ENCODE measurements around the gene GABARAP.

The GABARAP gene

GRCh38 chr17:7258731-7259554 is 16.7 kb upstream of the GABARAP start:
- H3K56ac ChIP-seq (ENCODE audit: low read length): no peak overlapping the region
- no peak overlapping the region for H2BK120ac ChIP-seq (ENCODE audit: low read depth, low read length)
- H3K18ac ChIP-seq (ENCODE audit: low read length): no peak overlapping the region
- H3K79me2 ChIP-seq (ENCODE audit: control insufficient read depth, insufficient read depth, low read length): peaks cover 25% of the 10 kb centered on the region
- H3K27ac ChIP-seq (ENCODE audit: low read depth, low read length): no peak overlapping the region
- H4K8ac ChIP-seq (ENCODE audit: low read depth, low read length): no peak overlapping the region
- H3K4me2 ChIP-seq (ENCODE audit: low read length): no peak overlapping the region
- H3K4me1 ChIP-seq (ENCODE audit: control insufficient read depth, low read depth, low read length): peaks cover 5% of the 10 kb centered on the region
- peaks cover 11% of the 10 kb centered on the region for H3K79me1 ChIP-seq (ENCODE audit: low read length)
- no peak overlapping the region for H3K4ac ChIP-seq (ENCODE audit: low read depth, low read length)
- no peak overlapping the region for H2BK5ac ChIP-seq (ENCODE audit: low read length)
- H4K5ac ChIP-seq (ENCODE audit: low read length): no peak overlapping the region
- H2AK5ac ChIP-seq (ENCODE audit: low read length): no peak overlapping the region
- no CpG with 5 or more reads among the region's 7 CpGs for WGBS (ENCODE audit: extremely low coverage, insufficient coverage, low lambda C conversion rate)
- H2BK15ac ChIP-seq (replicated peaks; ENCODE audit: low read depth): no peak overlapping the region
- no peaks in the 10 kb centered on the region for H3K27me3 ChIP-seq (ENCODE audit: insufficient read depth, low read length, poor library complexity)
- DNase-seq: no peak
- H3K36me3 ChIP-seq (ENCODE audit: control insufficient read depth, insufficient read depth, low read length): peaks cover 4% of the 10 kb centered on the region
- H3K4me3 ChIP-seq (ENCODE audit: low read length): no peak overlapping the region
- no peak overlapping the region for H3K9ac ChIP-seq (ENCODE audit: low read length)
- H3K23ac ChIP-seq (ENCODE audit: low read length): no peak overlapping the region

GRCh38 chr17:7256766-7257456 is 14.7 kb upstream of the GABARAP start:
- H2BK120ac ChIP-seq (ENCODE audit: low read depth, low read length): no peak overlapping the region
- no peak overlapping the region for H2BK15ac ChIP-seq (replicated peaks; ENCODE audit: low read depth)
- H3K79me2 ChIP-seq (ENCODE audit: control insufficient read depth, insufficient read depth, low read length): peaks cover 30% of the 10 kb centered on the region
- no peak overlapping the region for H2AK5ac ChIP-seq (ENCODE audit: low read length)
- H3K23ac ChIP-seq (ENCODE audit: low read length): no peak overlapping the region
- H3K4ac ChIP-seq (ENCODE audit: low read depth, low read length): no peak overlapping the region
- H3K79me1 ChIP-seq (ENCODE audit: low read length): peaks cover 11% of the 10 kb centered on the region
- no peaks in the 10 kb centered on the region for H3K27me3 ChIP-seq (ENCODE audit: insufficient read depth, low read length, poor library complexity)
- WGBS (ENCODE audit: extremely low coverage, insufficient coverage, low lambda C conversion rate): no CpG with 5 or more reads among the region's 8 CpGs
- no peak overlapping the region for H3K27ac ChIP-seq (ENCODE audit: low read depth, low read length)
- no peak overlapping the region for H4K8ac ChIP-seq (ENCODE audit: low read depth, low read length)
- no peak overlapping the region for H3K18ac ChIP-seq (ENCODE audit: low read length)
- H2BK5ac ChIP-seq (ENCODE audit: low read length): no peak overlapping the region
- H3K56ac ChIP-seq (ENCODE audit: low read length): no peak overlapping the region
- no peak overlapping the region for H3K4me3 ChIP-seq (ENCODE audit: low read length)
- no peak overlapping the region for H4K5ac ChIP-seq (ENCODE audit: low read length)
- no peak for DNase-seq
- no peak overlapping the region for H3K9ac ChIP-seq (ENCODE audit: low read length)
- H3K4me1 ChIP-seq (ENCODE audit: control insufficient read depth, low read depth, low read length): peaks cover 5% of the 10 kb centered on the region
- H3K36me3 ChIP-seq (ENCODE audit: control insufficient read depth, insufficient read depth, low read length): peaks cover 4% of the 10 kb centered on the region
- no peak overlapping the region for H3K4me2 ChIP-seq (ENCODE audit: low read length)

- Histone ChIP-seq H3K4me2 (ENCODE audit: low read length) (no peak overlapping the region), H3K18ac (ENCODE audit: low read length) (no peak overlapping the region), H4K5ac (ENCODE audit: low read length) (no peak overlapping the region), H3K9ac (ENCODE audit: low read length) (no peak overlapping the region), H3K79me1 (ENCODE audit: low read length) (peaks cover 4% of the 10 kb centered on the region), H3K36me3 (ENCODE audit: control insufficient read depth, insufficient read depth, low read length) (peaks cover 4% of the 10 kb centered on the region), H2BK15ac (replicated peaks; ENCODE audit: low read depth) (no peak overlapping the region), H2BK120ac (ENCODE audit: low read depth, low read length) (no peak overlapping the region), H3K27ac (ENCODE audit: low read depth, low read length) (no peak overlapping the region), H4K8ac (ENCODE audit: low read depth, low read length) (no peak overlapping the region), H2AK5ac (ENCODE audit: low read length) (no peak overlapping the region), H3K56ac (ENCODE audit: low read length) (peak overlapping the region; percentile 46), H3K23ac (ENCODE audit: low read length) (no peak overlapping the region), H3K79me2 (ENCODE audit: control insufficient read depth, insufficient read depth, low read length) (peaks cover 29% of the 10 kb centered on the region), H3K4me1 (ENCODE audit: control insufficient read depth, low read depth, low read length) (peaks cover 3% of the 10 kb centered on the region), H3K4ac (ENCODE audit: low read depth, low read length) (no peak overlapping the region), H3K4me3 (ENCODE audit: low read length) (no peak overlapping the region), H2BK5ac (ENCODE audit: low read length) (no peak overlapping the region), H3K27me3 (ENCODE audit: insufficient read depth, low read length, poor library complexity) (no peaks in the 10 kb centered on the region)
- no CpG with 5 or more reads among the region's 4 CpGs for WGBS (ENCODE audit: extremely low coverage, insufficient coverage, low lambda C conversion rate)
- DNase-seq: no peak
Observed at GRCh38 chr17:7254511-7254910, 12.3 kb upstream of the GABARAP start.

- peaks cover 38% of the 10 kb centered on the region for H3K79me2 ChIP-seq (ENCODE audit: control insufficient read depth, insufficient read depth, low read length)
- H3K18ac ChIP-seq (ENCODE audit: low read length): no peak overlapping the region
- peaks cover 9% of the 10 kb centered on the region for H3K79me1 ChIP-seq (ENCODE audit: low read length)
- no peak overlapping the region for H3K4me2 ChIP-seq (ENCODE audit: low read length)
- H3K36me3 ChIP-seq (ENCODE audit: control insufficient read depth, insufficient read depth, low read length): peaks cover 2% of the 10 kb centered on the region
- H2BK5ac ChIP-seq (ENCODE audit: low read length): no peak overlapping the region
- no peak overlapping the region for H2AK5ac ChIP-seq (ENCODE audit: low read length)
- H2BK15ac ChIP-seq (replicated peaks; ENCODE audit: low read depth): no peak overlapping the region
- H4K5ac ChIP-seq (ENCODE audit: low read length): no peak overlapping the region
- WGBS (ENCODE audit: extremely low coverage, insufficient coverage, low lambda C conversion rate): no CpG with 5 or more reads among the region's 5 CpGs
- DNase-seq: no peak
- H3K4ac ChIP-seq (ENCODE audit: low read depth, low read length): no peak overlapping the region
- peak overlapping the region; percentile 96 for H3K56ac ChIP-seq (ENCODE audit: low read length)
- H3K27ac ChIP-seq (ENCODE audit: low read depth, low read length): no peak overlapping the region
- H3K9ac ChIP-seq (ENCODE audit: low read length): peak overlapping the region; percentile 89
- H2BK120ac ChIP-seq (ENCODE audit: low read depth, low read length): no peak overlapping the region
- H3K4me3 ChIP-seq (ENCODE audit: low read length): no peak overlapping the region
- no peaks in the 10 kb centered on the region for H3K27me3 ChIP-seq (ENCODE audit: insufficient read depth, low read length, poor library complexity)
- peaks cover 3% of the 10 kb centered on the region for H3K4me1 ChIP-seq (ENCODE audit: control insufficient read depth, low read depth, low read length)
- no peak overlapping the region for H3K23ac ChIP-seq (ENCODE audit: low read length)
- no peak overlapping the region for H4K8ac ChIP-seq (ENCODE audit: low read depth, low read length)
Observed at GRCh38 chr17:7253082-7253481, 10.8 kb upstream of the GABARAP start.

GRCh38 chr17:7252176-7253043 is 10.2 kb upstream of the GABARAP start, which contains the start of gene ELP5:
TSS of gene ELP5 (plus strand) at chr17:7252215. CDS start at chr17:7252551, 336 bp downstream.
- Histone ChIP-seq H2BK120ac (ENCODE audit: low read depth, low read length) (no peak within 1 kb of the TSS), H3K56ac (ENCODE audit: low read length) (peak within 1 kb of the TSS; percentile 96), H3K27ac (ENCODE audit: low read depth, low read length) (peak within 1 kb of the TSS; percentile 100), H3K4me3 (ENCODE audit: low read length) (peak within 1 kb of the TSS; percentile 89), H3K4me2 (ENCODE audit: low read length) (peak within 1 kb of the TSS; percentile 81), H2BK15ac (replicated peaks; ENCODE audit: low read depth) (no peak within 1 kb of the TSS), H3K23ac (ENCODE audit: low read length) (peak within 1 kb of the TSS; percentile 89), H3K79me1 (ENCODE audit: low read length) (peaks cover 9% of the 10 kb centered on the region), H3K18ac (ENCODE audit: low read length) (peak within 1 kb of the TSS; percentile 96), H2BK5ac (ENCODE audit: low read length) (peak within 1 kb of the TSS; percentile 70), H2AK5ac (ENCODE audit: low read length) (no peak within 1 kb of the TSS), H4K5ac (ENCODE audit: low read length) (no peak within 1 kb of the TSS), H3K4ac (ENCODE audit: low read depth, low read length) (peak within 1 kb of the TSS; percentile 98), H3K4me1 (ENCODE audit: control insufficient read depth, low read depth, low read length) (peaks cover 3% of the 10 kb centered on the region), H4K8ac (ENCODE audit: low read depth, low read length) (peak within 1 kb of the TSS; percentile 94), H3K36me3 (ENCODE audit: control insufficient read depth, insufficient read depth, low read length) (peaks cover 2% of the 10 kb centered on the region), H3K79me2 (ENCODE audit: control insufficient read depth, insufficient read depth, low read length) (peaks cover 41% of the 10 kb centered on the region), H3K9ac (ENCODE audit: low read length) (peak within 1 kb of the TSS; percentile 95), H3K27me3 (ENCODE audit: insufficient read depth, low read length, poor library complexity) (no peaks in the 10 kb centered on the region)
- WGBS (ENCODE audit: extremely low coverage, insufficient coverage, low lambda C conversion rate): no CpG with 5 or more reads among the region's 55 CpGs
- DNase-seq: peak; percentile 98
